HepG2 (cell line): Measurements from ENCODE around the gene COBL. TPM values are rescaled to one million over a fixed set of nuclear protein-coding genes. Genes with fewer than 3 reads are reported as not detected.

ENCODE experiments used
- ATAC-seq: fragments of 200-7000 bp; cut with Tn5 transposase; 3 replicates; pipeline ENCODE4 v1.9.1; 2020; ENCODE audit warnings: mild to moderate bottlenecking, moderate library complexity
- BruUV-seq: library from RNA; stranded (reverse); fragments of 400-500 nt; replicated peaks from 2 replicates; lab custom pipeline; 2021; lab: Mats Ljungman, UMichigan
- CTCF ChIA-PET: fragments of 300-600 bp; formaldehyde crosslinking; extraction: SDS; loops from one replicate; lab custom pipeline; 2021; ENCODE audit warnings: low total read pairs, inconsistent platforms, low intra/inter-chr PET ratio; lab: Yijun Ruan, JAX
- POLR2A ChIA-PET: fragments of 350-600 bp; sonication (Branson Sonifier 250); formaldehyde crosslinking; loops from one replicate; lab custom pipeline; 2020; ENCODE audit warnings: antibody characterized with exemption, inconsistent platforms; lab: Yijun Ruan, JAX
- DNase-seq: peaks from one replicate; pipeline ENCODE4 v3.0.0-alpha.2; 2015; ENCODE audit warnings: low spot score
- FAIRE-seq: peaks from 3 replicates; lab custom pipeline; 2011; peaks lifted over from hg19 to GRCh38; lab: Jason Lieb, UNC
- H2AFZ ChIP-seq: one replicate; pipeline ENCODE4 v1.6.1; 2011; ENCODE audit warnings: low read length, inconsistent platforms
- H3K27ac ChIP-seq: fragments of 300-600 bp; 3 replicates; pipeline ENCODE4 v1.8.0; 2011; ENCODE audit warnings: mixed run types, mild to moderate bottlenecking, mixed read lengths, low read length, inconsistent platforms; ENCODE audit not compliant: insufficient read depth; ENCODE audit errors: extremely low read length
- H3K27me3 ChIP-seq, 2 experiments: fragments of 200-600 bp in 1 of 2; 2 replicates in 1 of 2; 3 replicates in 1 of 2; pipeline versions ENCODE4 v1.6.0 to v1.8.0; 2011; ENCODE audit warnings: low read length in 2 of 2, mild to moderate bottlenecking in 2 of 2, moderate library complexity in 2 of 2, inconsistent platforms in 1 of 2; ENCODE audit not compliant: insufficient read depth in 2 of 2, control insufficient read depth in 1 of 2
- H3K36me3 ChIP-seq, 2 experiments: fragments of 200-600 bp in 1 of 2; replicated peaks in 1 of 2; 2 replicates in 1 of 2; 3 replicates in 1 of 2; pipeline versions ENCODE4 v1.5.1 to v1.8.0; 2011; ENCODE audit warnings: low read length in 2 of 2, inconsistent platforms in 1 of 2; ENCODE audit not compliant: insufficient read depth in 2 of 2, control insufficient read depth in 1 of 2
- H3K4me1 ChIP-seq: 2 replicates; pipeline ENCODE4 v1.5.1; 2012; ENCODE audit warnings: low read length, inconsistent platforms; ENCODE audit not compliant: insufficient read depth
- H3K4me2 ChIP-seq: 2 replicates; pipeline ENCODE4 v1.6.0; 2011; ENCODE audit warnings: low read depth, low read length, inconsistent platforms
- H3K4me3 ChIP-seq, 3 experiments: fragments of 200-600 bp in 1 of 3; sonication (generic), shearing (Covaris generic) in 1 of 3; replicated peaks in 1 of 3; 2 replicates each; pipeline ENCODE4 v1.5.1; 2011 to 2016; ENCODE audit warnings: low read length in 3 of 3, inconsistent platforms in 2 of 3, low read depth in 2 of 3, mild to moderate bottlenecking in 2 of 3, control low read depth in 1 of 3, mixed read lengths in 1 of 3; ENCODE audit not compliant: insufficient read depth in 1 of 3
- H3K79me2 ChIP-seq: one replicate; pipeline ENCODE4 v1.6.1; 2011; ENCODE audit warnings: low read length, inconsistent platforms; ENCODE audit not compliant: insufficient read depth
- H3K9ac ChIP-seq: 2 replicates; pipeline ENCODE4 v1.6.0; 2011; ENCODE audit warnings: mild to moderate bottlenecking, low read depth, low read length, inconsistent platforms; ENCODE audit not compliant: insufficient read depth
- H3K9me3 ChIP-seq: 2 replicates; pipeline ENCODE4 v1.5.1; 2012; ENCODE audit warnings: mild to moderate bottlenecking, low read length
- H4K20me1 ChIP-seq: 2 replicates; pipeline ENCODE4 v1.6.0; 2011; ENCODE audit warnings: inconsistent platforms, mild to moderate bottlenecking, low read length, moderate library complexity; ENCODE audit not compliant: insufficient read depth
- WIZ ChIP-seq: sonication (generic); formaldehyde crosslinking; IDR thresholded peaks from 2 replicates; pipeline ENCODE4 v1.5.1; 2020; ENCODE audit warnings: mild to moderate bottlenecking, missing genetic modification reagents
- ZBTB2 ChIP-seq: sonication (generic); formaldehyde crosslinking; IDR thresholded peaks from 2 replicates; pipeline ENCODE4 v1.8.0; 2022; ENCODE audit warnings: low read depth, missing genetic modification reagents
- ZFP62 ChIP-seq: sonication (generic); formaldehyde crosslinking; IDR thresholded peaks from 2 replicates; pipeline ENCODE4 v1.4.0; 2020; ENCODE audit warnings: missing genetic modification reagents
- ZNF318 ChIP-seq: sonication (generic); formaldehyde crosslinking; IDR thresholded peaks from 2 replicates; pipeline ENCODE4 v1.4.0; 2020; ENCODE audit warnings: mild to moderate bottlenecking, missing genetic modification reagents
- ZNF337 ChIP-seq: sonication (generic); formaldehyde crosslinking; IDR thresholded peaks from 2 replicates; pipeline ENCODE4 v1.5.1; 2020; ENCODE audit warnings: missing genetic modification reagents, low read depth, mild to moderate bottlenecking, borderline replicate concordance
- ZNF552 ChIP-seq: sonication (generic); formaldehyde crosslinking; IDR thresholded peaks from 2 replicates; pipeline ENCODE4 v1.9.0; 2022; ENCODE audit warnings: missing genetic modification reagents, mild to moderate bottlenecking, borderline replicate concordance
- ZNF713 ChIP-seq: sonication (generic); formaldehyde crosslinking; IDR thresholded peaks from 2 replicates; pipeline ENCODE4 v1.4.0; 2020; ENCODE audit warnings: mild to moderate bottlenecking, missing genetic modification reagents
- ZNF776 ChIP-seq: sonication (generic); formaldehyde crosslinking; IDR thresholded peaks from 2 replicates; pipeline ENCODE4 v1.4.0; 2020; ENCODE audit warnings: mild to moderate bottlenecking, missing genetic modification reagents
- ZSCAN29 ChIP-seq: sonication (generic); formaldehyde crosslinking; conservative IDR thresholded peaks from 2 replicates; pipeline ENCODE4 v1.4.0; 2020; ENCODE audit warnings: mild to moderate bottlenecking, missing genetic modification reagents
- WGBS: methylation state at CpG from one replicate; pipeline ENCODE4 v1.1.6; 2017; ENCODE audit warnings: low lambda C conversion rate; 5-methylcytosine and 5-hydroxymethylcytosine counted together
- in situ Hi-C: cut with HindIII; loops from 2 replicates; pipeline ENCODE4 v1.10.0; 2017; ENCODE audit warnings: low pct_unique_long_range_greater_than_20kb; ENCODE audit not compliant: extremely low pct_ligation_motif_present
- intact Hi-C: fragments of 100-400 bp; cut with micrococcal nuclease; formaldehyde crosslinking; loops from one replicate; pipeline ENCODE4 v1.10.0; 2022; ENCODE audit not compliant: unreplicated experiment
- polyA plus RNA-seq, 8 experiments: library from polyadenylated mRNA; depleted of rRNA in 3 of 8; stranded (reverse) in 7 of 8; unstranded in 1 of 8; fragments of >200 nt; fragmentation: Illumina TruSeq in 4 of 8; extraction: Trizol in 4 of 8; gene quantifications; 2 replicates each; pipeline versions ENCODE4 v1.2.1 to v1.2.3, GENCODE V29; 2011 to 2016; ENCODE audit warnings: low read depth in 4 of 8, missing spikeins in 1 of 8, mixed read lengths in 1 of 8; ENCODE audit not compliant: insufficient read depth in 1 of 8
- total RNA-seq, 5 experiments: library from RNA; depleted of rRNA; stranded (reverse); fragments of >200 nt; fragmentation: Illumina TruSeq; extraction: Trizol; gene quantifications; 2 replicates each; pipeline ENCODE4 v1.2.3, GENCODE V29; 2016; ENCODE audit warnings: low read depth in 1 of 5

The COBL gene
- total and polyA plus RNA-seq, 2 of the 13 experiments (the other 11 are each of a cell fraction or from before 2014, with no cell fraction given), result 3.8 to 4.9 TPM

GRCh38 chr7:51242007-51242691, 74.5 kb downstream of the COBL start:
- H3K9me3 ChIP-seq, result no peaks in the 10 kb centered on the region
- ChIA-PET POLR2A (no interaction called here), CTCF (no interaction called here)
- DNase-seq (no peak), ATAC-seq (no peak), FAIRE-seq (no peak)
- TF ChIP-seq ZNF318, result no peak
- no peak for TF ChIP-seq ZSCAN29
- TF ChIP-seq ZFP62, result no peak
- TF ChIP-seq ZNF337 (CRISPR knock-in tag), result no peak
- no peak for TF ChIP-seq WIZ (CRISPR knock-in tag)
- no peak for TF ChIP-seq ZNF713 (CRISPR knock-in tag)
- TF ChIP-seq ZBTB2, result no peak
- no peak for TF ChIP-seq ZNF776 (CRISPR knock-in tag)
- no peak for TF ChIP-seq ZNF552
- no peak overlapping the region for H3K4me3 ChIP-seq
- no peaks in the 10 kb centered on the region for H3K27me3 ChIP-seq
- H2AFZ ChIP-seq, result no peak overlapping the region
- no peak overlapping the region for H3K27ac ChIP-seq
- H3K79me2 ChIP-seq, result peaks cover 4% of the 10 kb centered on the region
- no peaks in the 10 kb centered on the region for H3K36me3 ChIP-seq
- in situ Hi-C loops, result no loop called here
- H3K4me2 ChIP-seq, result no peak overlapping the region
- H4K20me1 ChIP-seq, result peaks cover 10% of the 10 kb centered on the region; the same call in 1 of the 2 replicates
- H3K4me1 ChIP-seq, result peaks cover 8% of the 10 kb centered on the region
- no peak overlapping the region for H3K9ac ChIP-seq
- intact Hi-C loops, result no loop called here
- no TSS peak for BruUV-seq
- 95% methylated on average over 5 of the region's 5 CpGs for WGBS
